Measurements from ENCODE around the gene ADAMTS14.

The ADAMTS14 gene

GRCh38 chr10:70797840-70798239 lies 125.5 kb downstream of the ADAMTS14 start:
- TF ChIP-seq RARB (CRISPR knock-in tag; IDR thresholded peaks at IDR 0.05), result no peak
- TF ChIP-seq TSHZ2 (CRISPR knock-in tag; IDR thresholded peaks at IDR 0.05), result no peak
- TF ChIP-seq CSDC2 (CRISPR knock-in tag; IDR thresholded peaks at IDR 0.05), result no peak
- TF ChIP-seq CREB5 (CRISPR knock-in tag; IDR thresholded peaks at IDR 0.05; ENCODE audit: low read depth), result no peak
- no peak for TF ChIP-seq ISL1 (CRISPR knock-in tag; IDR thresholded peaks at IDR 0.05)
- no peak for TF ChIP-seq ESRRG (CRISPR knock-in tag; IDR thresholded peaks at IDR 0.05)
- TF ChIP-seq ZC3H10 (CRISPR knock-in tag; IDR thresholded peaks at IDR 0.05), result no peak
- TF ChIP-seq PATZ1 (CRISPR knock-in tag; IDR thresholded peaks at IDR 0.05; ENCODE audit: borderline replicate concordance), result no peak
- no peak for TF ChIP-seq ZNF565 (CRISPR knock-in tag; conservative IDR thresholded peaks at IDR 0.05; ENCODE audit: low read depth)
- no peak for TF ChIP-seq CSRNP3 (CRISPR knock-in tag; IDR thresholded peaks at IDR 0.05)
- no peak for TF ChIP-seq OSR1 (CRISPR knock-in tag; IDR thresholded peaks at IDR 0.05)
- TF ChIP-seq ARNTL (CRISPR knock-in tag; IDR thresholded peaks at IDR 0.05; ENCODE audit: borderline replicate concordance, low read depth), result no peak
- no peak for TF ChIP-seq TOX (CRISPR knock-in tag; IDR thresholded peaks at IDR 0.05; ENCODE audit: borderline replicate concordance)
- TF ChIP-seq ZFP3 (CRISPR knock-in tag; IDR thresholded peaks at IDR 0.05), result no peak
- no peak for TF ChIP-seq BACH2 (CRISPR knock-in tag; IDR thresholded peaks at IDR 0.05; ENCODE audit: borderline replicate concordance)
- no peak for TF ChIP-seq PPARA (CRISPR knock-in tag; IDR thresholded peaks at IDR 0.05; ENCODE audit: borderline replicate concordance)
- TF ChIP-seq TCF4 (CRISPR knock-in tag; IDR thresholded peaks at IDR 0.05; ENCODE audit: borderline replicate concordance), result no peak
- no peak for TF ChIP-seq ZNF8 (CRISPR knock-in tag; IDR thresholded peaks at IDR 0.05)
- TF ChIP-seq SNAI2 (CRISPR knock-in tag; IDR thresholded peaks at IDR 0.05), result no peak
- ATAC-seq, result no peak

GRCh38 chr10:70799124-70799523 lies 126.8 kb downstream of the ADAMTS14 start:
- no peak for TF ChIP-seq TCF4 (CRISPR knock-in tag; IDR thresholded peaks at IDR 0.05; ENCODE audit: borderline replicate concordance)
- TF ChIP-seq OSR1 (CRISPR knock-in tag; IDR thresholded peaks at IDR 0.05), result no peak
- TF ChIP-seq ISL1 (CRISPR knock-in tag; IDR thresholded peaks at IDR 0.05), result no peak
- TF ChIP-seq CREB5 (CRISPR knock-in tag; IDR thresholded peaks at IDR 0.05; ENCODE audit: low read depth), result no peak
- no peak for TF ChIP-seq CSDC2 (CRISPR knock-in tag; IDR thresholded peaks at IDR 0.05)
- TF ChIP-seq POU6F1 (CRISPR knock-in tag; IDR thresholded peaks at IDR 0.05; ENCODE audit: borderline replicate concordance, low read depth), result no peak
- TF ChIP-seq ZFP3 (CRISPR knock-in tag; IDR thresholded peaks at IDR 0.05), result no peak
- TF ChIP-seq ZNF565 (CRISPR knock-in tag; conservative IDR thresholded peaks at IDR 0.05; ENCODE audit: low read depth), result no peak
- TF ChIP-seq CSRNP3 (CRISPR knock-in tag; IDR thresholded peaks at IDR 0.05), result no peak
- no peak for TF ChIP-seq ESRRG (CRISPR knock-in tag; IDR thresholded peaks at IDR 0.05)
- no peak for TF ChIP-seq TSHZ2 (CRISPR knock-in tag; IDR thresholded peaks at IDR 0.05)
- no peak for ATAC-seq

Data from SK-N-SH treated with all-trans-retinoic acid at 6 μM for 48 hours (cell line).